Upper lobe of left lung (tissue), 4 donors: ENCODE measurements around the gene PEMT.

ENCODE experiments used
- POLR2A ChIP-seq, 4 donors: fragments of 450-650 bp; IDR thresholded peaks; one replicate each; pipeline ENCODE4 v1.5.1; 2016 to 2017; ENCODE audit warnings: antibody characterized with exemption in 4 of 4, mild to moderate bottlenecking in 2 of 4
- POLR2AphosphoS5 ChIP-seq, 2 donors: sonication (generic); formaldehyde crosslinking; IDR thresholded peaks; one replicate each; pipeline ENCODE4 v1.5.1; 2017; ENCODE audit warnings: antibody characterized with exemption in 2 of 2
- TF ChIP-seq, protein P1 (sequence below), 6 experiments: fragments of 450-650 bp in 4 of 6; fragments of 200-600 bp in 2 of 6; sonication (generic) in 2 of 6; IDR thresholded peaks; one replicate each; pipeline ENCODE4 v1.5.1; 2016 to 2019; ENCODE audit warnings: antibody characterized with exemption in 6 of 6

DNA sequence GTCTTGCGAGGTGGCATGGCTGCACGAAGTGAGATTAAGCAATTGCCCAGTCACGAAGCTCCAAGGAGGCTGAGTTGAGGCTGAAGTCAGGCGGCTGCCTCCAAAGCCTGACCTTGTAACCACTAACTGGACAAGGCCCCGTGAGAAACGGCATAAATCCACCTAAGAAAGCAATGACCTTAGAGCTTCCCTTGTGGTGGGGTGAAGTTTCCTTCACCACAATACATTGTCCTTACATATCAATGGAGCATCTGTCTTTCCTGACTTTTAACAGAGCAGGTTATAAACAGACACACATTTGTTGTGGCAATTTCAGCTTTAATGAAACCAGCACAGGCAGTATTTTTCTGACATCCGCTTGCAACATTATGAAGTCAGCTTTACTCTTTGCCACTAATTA lies 117.2 kb downstream of the PEMT start:
- TF ChIP-seq, protein P1, sequence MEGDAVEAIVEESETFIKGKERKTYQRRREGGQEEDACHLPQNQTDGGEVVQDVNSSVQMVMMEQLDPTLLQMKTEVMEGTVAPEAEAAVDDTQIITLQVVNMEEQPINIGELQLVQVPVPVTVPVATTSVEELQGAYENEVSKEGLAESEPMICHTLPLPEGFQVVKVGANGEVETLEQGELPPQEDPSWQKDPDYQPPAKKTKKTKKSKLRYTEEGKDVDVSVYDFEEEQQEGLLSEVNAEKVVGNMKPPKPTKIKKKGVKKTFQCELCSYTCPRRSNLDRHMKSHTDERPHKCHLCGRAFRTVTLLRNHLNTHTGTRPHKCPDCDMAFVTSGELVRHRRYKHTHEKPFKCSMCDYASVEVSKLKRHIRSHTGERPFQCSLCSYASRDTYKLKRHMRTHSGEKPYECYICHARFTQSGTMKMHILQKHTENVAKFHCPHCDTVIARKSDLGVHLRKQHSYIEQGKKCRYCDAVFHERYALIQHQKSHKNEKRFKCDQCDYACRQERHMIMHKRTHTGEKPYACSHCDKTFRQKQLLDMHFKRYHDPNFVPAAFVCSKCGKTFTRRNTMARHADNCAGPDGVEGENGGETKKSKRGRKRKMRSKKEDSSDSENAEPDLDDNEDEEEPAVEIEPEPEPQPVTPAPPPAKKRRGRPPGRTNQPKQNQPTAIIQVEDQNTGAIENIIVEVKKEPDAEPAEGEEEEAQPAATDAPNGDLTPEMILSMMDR (IDR thresholded peaks at IDR 0.05), result no peak
- TF ChIP-seq POLR2A (IDR thresholded peaks at IDR 0.05) (no peak), POLR2AphosphoS5 (IDR thresholded peaks at IDR 0.05) (no peak)
